ENCODE measurements around the gene KRTAP10-11. TPM values are rescaled to one million over a fixed set of nuclear protein-coding genes. Genes with fewer than 3 reads are reported as not detected.
"Not testable (repeated sequence)": the region's sequence is repeated elsewhere in the genome, so short reads cannot be mapped to it uniquely, and the experiment has no call there.

The KRTAP10-11 gene
- total and polyA plus RNA-seq, 2 experiments from 2014 or later = not detected

DNA sequence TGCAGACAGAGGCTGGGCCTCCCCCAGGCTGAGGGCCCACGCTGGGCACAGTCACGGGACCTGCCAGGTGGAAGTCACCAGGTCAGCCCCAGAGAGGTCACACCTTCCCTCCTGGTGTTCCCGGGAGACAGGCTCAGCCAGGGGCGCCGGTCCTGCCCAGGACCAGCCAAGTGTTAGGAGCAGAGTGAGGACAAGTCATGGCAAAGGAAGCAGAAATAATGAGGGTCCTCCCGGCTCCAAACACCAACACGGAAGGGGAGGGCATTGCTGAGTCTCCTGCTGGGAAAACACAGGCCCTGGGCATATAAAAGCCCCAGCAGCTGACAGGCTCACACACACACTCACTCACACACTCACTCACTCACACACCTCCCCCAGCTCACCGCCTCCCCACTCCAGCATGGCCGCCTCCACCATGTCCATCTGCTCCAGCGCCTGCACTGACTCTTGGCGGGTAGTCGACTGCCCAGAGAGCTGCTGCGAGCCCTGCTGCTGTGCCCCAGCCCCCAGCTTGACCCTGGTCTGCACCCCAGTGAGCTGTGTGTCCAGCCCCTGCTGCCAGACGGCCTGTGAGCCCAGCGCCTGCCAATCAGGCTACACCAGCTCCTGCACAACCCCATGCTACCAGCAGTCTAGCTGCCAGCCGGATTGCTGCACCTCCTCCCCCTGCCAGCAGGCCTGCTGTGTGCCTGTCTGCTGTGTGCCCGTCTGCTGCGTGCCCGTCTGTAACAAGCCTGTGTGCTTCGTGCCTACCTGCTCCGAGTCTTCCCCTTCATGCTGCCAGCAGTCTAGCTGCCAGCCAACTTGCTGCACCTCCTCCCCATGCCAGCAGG, 9.0 kb upstream of the KRTAP10-11 start, which contains the start of gene KRTAP10-10:
TSS of gene KRTAP10-10 (plus strand) at position 339 of the 833 bp plus-strand sequence. CDS start at position 401, 62 bp downstream.
- H3K9me2 ChIP-seq (replicated peaks; ENCODE audit: insufficient read depth) = no peaks in the 10 kb centered on the region
- H2AFZ ChIP-seq = no peak within 1 kb of the TSS
- H3K79me2 ChIP-seq = no peaks in the 10 kb centered on the region
- H3K27ac ChIP-seq = no peak within 1 kb of the TSS
- H3K36me3 ChIP-seq (replicated peaks; ENCODE audit: insufficient read depth, low read depth) = no peaks in the 10 kb centered on the region
- no peaks in the 10 kb centered on the region for H4K20me1 ChIP-seq (ENCODE audit: insufficient read depth, poor library complexity, severe bottlenecking)
- H3K9me3 ChIP-seq (ENCODE audit: low read depth) = no peaks in the 10 kb centered on the region
- no peak for TF ChIP-seq EZH2phosphoT487 (IDR thresholded peaks at IDR 0.05; ENCODE audit: low read depth, severe bottlenecking, unreplicated experiment)
- no peak for TF ChIP-seq EZH2 (IDR thresholded peaks at IDR 0.05; ENCODE audit: borderline replicate concordance)
- TF ChIP-seq, protein P1, sequence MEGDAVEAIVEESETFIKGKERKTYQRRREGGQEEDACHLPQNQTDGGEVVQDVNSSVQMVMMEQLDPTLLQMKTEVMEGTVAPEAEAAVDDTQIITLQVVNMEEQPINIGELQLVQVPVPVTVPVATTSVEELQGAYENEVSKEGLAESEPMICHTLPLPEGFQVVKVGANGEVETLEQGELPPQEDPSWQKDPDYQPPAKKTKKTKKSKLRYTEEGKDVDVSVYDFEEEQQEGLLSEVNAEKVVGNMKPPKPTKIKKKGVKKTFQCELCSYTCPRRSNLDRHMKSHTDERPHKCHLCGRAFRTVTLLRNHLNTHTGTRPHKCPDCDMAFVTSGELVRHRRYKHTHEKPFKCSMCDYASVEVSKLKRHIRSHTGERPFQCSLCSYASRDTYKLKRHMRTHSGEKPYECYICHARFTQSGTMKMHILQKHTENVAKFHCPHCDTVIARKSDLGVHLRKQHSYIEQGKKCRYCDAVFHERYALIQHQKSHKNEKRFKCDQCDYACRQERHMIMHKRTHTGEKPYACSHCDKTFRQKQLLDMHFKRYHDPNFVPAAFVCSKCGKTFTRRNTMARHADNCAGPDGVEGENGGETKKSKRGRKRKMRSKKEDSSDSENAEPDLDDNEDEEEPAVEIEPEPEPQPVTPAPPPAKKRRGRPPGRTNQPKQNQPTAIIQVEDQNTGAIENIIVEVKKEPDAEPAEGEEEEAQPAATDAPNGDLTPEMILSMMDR (IDR thresholded peaks at IDR 0.05; ENCODE audit: poor library complexity) = no peak
- H3K4me3 ChIP-seq = no peak within 1 kb of the TSS
- DNase-seq (ENCODE audit: low spot score) = no peak
- WGBS (ENCODE audit: low lambda C conversion rate, missing lambda C conversion rate) = 83% methylated on average over 19 of the region's 21 CpGs
- no peaks in the 10 kb centered on the region for H3K4me1 ChIP-seq (ENCODE audit: insufficient read depth)
- H3K4me2 ChIP-seq = no peak within 1 kb of the TSS
- no peaks in the 10 kb centered on the region for H3K27me3 ChIP-seq

DNA sequence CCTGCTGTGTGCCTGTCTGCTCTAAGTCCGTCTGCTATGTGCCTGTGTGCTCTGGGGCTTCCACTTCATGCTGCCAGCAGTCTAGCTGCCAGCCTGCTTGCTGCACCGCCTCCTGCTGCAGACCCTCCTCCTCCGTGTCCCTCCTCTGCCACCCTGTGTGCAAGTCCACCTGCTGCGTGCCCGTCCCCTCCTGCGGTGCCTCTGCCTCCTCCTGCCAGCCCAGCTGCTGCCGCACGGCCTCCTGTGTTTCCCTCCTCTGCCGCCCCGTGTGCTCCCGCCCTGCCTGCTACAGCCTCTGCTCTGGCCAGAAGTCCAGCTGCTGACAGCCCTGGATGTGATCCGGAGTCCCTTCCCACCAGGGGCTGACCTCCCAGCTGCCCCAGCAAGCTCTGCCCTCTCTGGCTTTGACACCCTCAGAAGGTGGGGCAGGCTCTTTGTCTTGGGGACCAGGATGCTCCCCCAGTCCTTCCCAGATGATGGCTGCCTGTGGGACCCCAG, 8.3 kb upstream of the KRTAP10-11 start:
- not testable (repeated sequence) for H3K9me2 ChIP-seq (replicated peaks; ENCODE audit: insufficient read depth); H2AFZ ChIP-seq; H3K27ac ChIP-seq; H3K9me3 ChIP-seq (ENCODE audit: low read depth); H3K27me3 ChIP-seq; H4K20me1 ChIP-seq (ENCODE audit: insufficient read depth, poor library complexity, severe bottlenecking); H3K79me2 ChIP-seq; H3K4me1 ChIP-seq (ENCODE audit: insufficient read depth); H3K36me3 ChIP-seq (replicated peaks; ENCODE audit: insufficient read depth, low read depth); H3K4me3 ChIP-seq; DNase-seq (ENCODE audit: low spot score); H3K4me2 ChIP-seq
- WGBS (ENCODE audit: low lambda C conversion rate, missing lambda C conversion rate) = 82% methylated on average over 11 of the region's 12 CpGs

DNA sequence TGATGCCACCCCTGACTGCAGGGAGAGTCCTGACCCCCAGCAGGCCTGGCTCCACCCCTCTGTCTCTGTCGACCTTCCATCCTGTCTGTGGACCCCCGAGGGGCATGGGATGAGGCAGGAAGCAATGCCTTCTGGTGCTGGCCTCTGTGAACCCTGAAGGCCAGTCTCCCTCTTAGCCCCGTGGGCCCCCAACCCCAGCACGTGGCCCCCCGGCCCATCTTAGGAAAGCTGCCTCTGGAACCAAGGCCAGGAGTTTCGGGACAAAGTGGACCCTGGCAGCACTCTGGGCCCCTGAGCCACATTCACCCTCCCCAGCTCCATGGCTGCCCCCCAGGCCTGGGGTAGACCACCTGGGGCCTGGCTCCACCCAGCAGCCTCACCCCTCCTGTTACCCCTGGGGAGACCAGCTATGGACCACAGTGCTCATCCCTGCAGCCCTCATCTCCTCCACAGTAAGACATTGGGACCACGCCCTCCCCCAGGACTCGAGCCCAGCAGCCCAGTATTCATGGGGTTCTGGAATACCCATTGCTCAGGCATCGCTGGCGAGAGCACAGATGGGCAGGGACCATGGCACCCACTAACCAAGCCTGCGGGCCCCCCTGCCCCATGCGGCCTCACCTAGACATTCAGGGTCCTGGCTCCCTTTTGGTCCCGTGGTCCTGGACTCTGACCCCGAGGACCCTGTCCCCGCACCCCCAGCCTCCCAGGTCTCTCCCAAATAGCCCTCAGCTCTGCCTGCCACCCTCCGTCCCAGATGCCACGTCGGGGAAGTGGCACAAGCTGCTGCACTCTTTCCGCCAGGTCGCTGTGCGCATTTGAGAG, 7.5 kb upstream of the KRTAP10-11 start:
- H3K36me3 ChIP-seq (replicated peaks; ENCODE audit: insufficient read depth, low read depth); H3K4me3 ChIP-seq; DNase-seq (ENCODE audit: low spot score); H3K79me2 ChIP-seq; H3K9me2 ChIP-seq (replicated peaks; ENCODE audit: insufficient read depth); H3K27me3 ChIP-seq; H3K4me2 ChIP-seq; H3K4me1 ChIP-seq (ENCODE audit: insufficient read depth); H4K20me1 ChIP-seq (ENCODE audit: insufficient read depth, poor library complexity, severe bottlenecking); H3K27ac ChIP-seq; H3K9me3 ChIP-seq (ENCODE audit: low read depth); H2AFZ ChIP-seq: not testable (repeated sequence)
- WGBS (ENCODE audit: low lambda C conversion rate, missing lambda C conversion rate) = 87% methylated on average over 20 of the region's 21 CpGs

DNA sequence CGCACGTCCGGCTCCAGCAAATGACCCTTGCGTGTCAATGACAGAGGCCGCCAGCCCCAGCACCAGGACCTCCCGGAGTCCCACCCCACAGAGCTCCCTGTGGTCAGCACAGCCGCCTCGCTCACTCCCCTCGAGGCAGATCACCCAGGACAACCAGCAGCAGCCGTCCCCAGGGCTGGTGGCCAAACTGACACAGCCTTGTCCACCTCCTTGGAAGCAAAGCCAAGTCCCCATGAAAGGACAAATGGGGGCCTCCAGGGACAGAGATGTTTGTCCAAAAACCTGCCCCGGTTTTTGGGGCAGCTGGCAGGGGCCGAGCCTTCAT, 6.9 kb upstream of the KRTAP10-11 start:
- TF ChIP-seq, protein P1 (IDR thresholded peaks at IDR 0.05; ENCODE audit: poor library complexity) = no peak
- no peak for TF ChIP-seq EZH2 (IDR thresholded peaks at IDR 0.05; ENCODE audit: borderline replicate concordance)
- TF ChIP-seq EZH2phosphoT487 (IDR thresholded peaks at IDR 0.05; ENCODE audit: low read depth, severe bottlenecking, unreplicated experiment) = no peak
- Histone ChIP-seq H4K20me1 (ENCODE audit: insufficient read depth, poor library complexity, severe bottlenecking) (no peaks in the 10 kb centered on the region), H3K9me3 (ENCODE audit: low read depth) (no peaks in the 10 kb centered on the region), H3K4me2 (no peak overlapping the region), H3K36me3 (replicated peaks; ENCODE audit: insufficient read depth, low read depth) (no peaks in the 10 kb centered on the region), H3K9me2 (replicated peaks; ENCODE audit: insufficient read depth) (no peaks in the 10 kb centered on the region), H3K79me2 (no peaks in the 10 kb centered on the region), H2AFZ (no peak overlapping the region), H3K27me3 (no peaks in the 10 kb centered on the region), H3K4me3 (no peak overlapping the region), H3K4me1 (ENCODE audit: insufficient read depth) (no peaks in the 10 kb centered on the region), H3K27ac (no peak overlapping the region)
- 92% methylated on average over 12 of the region's 12 CpGs for WGBS (ENCODE audit: low lambda C conversion rate, missing lambda C conversion rate)
- no peak for DNase-seq (ENCODE audit: low spot score)
